Hindlimb muscle (tissue), 1 donor: Measurements from ENCODE around the gene PLCH1. TPM values are rescaled to one million over a fixed set of nuclear protein-coding genes. Genes with fewer than 3 reads are reported as not detected.

Source experiments
- DNase-seq: peaks from one replicate; pipeline ENCODE4 v3.0.0-alpha.2; 2013
- polyA plus RNA-seq: library from polyadenylated mRNA; unstranded; fragments of 120-200 nt; gene quantifications from one replicate; pipeline ENCODE4 v1.2.1, GENCODE V29; 2013; ENCODE audit not compliant: insufficient read length

The PLCH1 gene
- polyA plus RNA-seq, 1 donor: 0.41 TPM

- DNase-seq: no peak
These were observed 410.5 kb downstream of the PLCH1 start for GRCh38 chr3:155334215-155334913.

DNA sequence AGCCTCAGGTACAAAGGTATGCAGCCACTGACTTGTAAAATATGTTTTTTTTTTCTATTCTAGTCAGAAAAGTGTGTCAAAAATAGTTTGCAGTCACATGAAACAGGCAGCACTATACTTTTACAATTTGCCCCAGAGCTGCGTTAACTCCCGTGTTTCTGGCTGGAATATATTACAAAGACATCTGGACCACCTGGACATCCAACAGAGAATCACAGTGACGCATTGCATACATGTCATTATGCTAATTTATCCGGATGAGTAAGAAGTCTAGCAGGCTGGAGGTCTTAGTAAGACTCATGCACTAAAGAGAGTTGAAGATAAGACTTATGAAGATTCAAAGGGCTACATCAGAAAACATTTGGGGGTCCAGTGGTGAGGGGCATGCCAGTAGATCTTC, 412.2 kb downstream of the PLCH1 start:
- no peak for DNase-seq

- no peak for DNase-seq
These were observed 413.8 kb downstream of the PLCH1 start for GRCh38 chr3:155331078-155331477.

DNA sequence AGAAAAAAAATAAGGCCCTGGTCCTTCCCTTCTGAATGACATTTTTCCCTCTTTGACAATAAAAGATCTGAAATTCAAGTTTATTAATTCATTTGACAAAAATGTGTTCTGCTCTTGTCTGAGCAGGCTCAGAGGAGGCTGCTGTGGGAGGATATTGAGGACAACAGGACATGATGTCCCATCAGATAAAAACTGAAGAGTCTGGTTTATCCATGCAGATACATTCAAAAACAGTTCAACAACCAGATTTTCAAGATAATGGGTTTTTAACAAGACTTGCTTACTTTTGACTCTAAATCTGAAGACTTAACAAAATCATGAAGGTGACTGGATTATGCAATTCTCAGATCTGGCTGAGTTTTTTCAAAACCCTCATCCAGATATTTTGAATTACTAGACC, 414.5 kb downstream of the PLCH1 start:
- no peak for DNase-seq

DNA sequence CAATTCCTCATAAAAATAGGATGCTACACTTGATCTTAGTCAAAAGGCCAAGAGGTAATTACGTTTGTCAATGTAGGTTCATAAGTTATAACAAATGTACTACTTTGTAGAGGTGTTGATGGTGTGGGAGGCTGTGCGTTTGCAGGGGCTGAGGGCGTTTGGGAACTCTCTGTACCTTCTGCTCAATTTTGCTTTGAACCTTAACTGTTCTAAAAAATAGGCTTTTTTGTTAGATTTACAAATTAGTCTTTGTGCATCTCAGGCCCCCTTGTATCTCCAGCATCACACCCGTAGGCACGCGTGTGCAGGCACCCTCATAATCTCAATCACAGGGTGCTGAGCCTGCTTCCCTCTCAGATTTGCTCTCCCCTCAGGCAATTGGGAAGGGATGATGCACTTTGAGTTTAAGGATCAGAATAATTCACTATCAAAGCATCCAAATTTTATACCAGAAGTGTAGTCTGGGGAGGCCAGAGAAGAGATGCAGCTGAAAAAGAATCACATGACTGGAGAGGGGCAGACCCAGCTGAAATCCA, 415.3 kb downstream of the PLCH1 start:
- DNase-seq: no peak

DNA sequence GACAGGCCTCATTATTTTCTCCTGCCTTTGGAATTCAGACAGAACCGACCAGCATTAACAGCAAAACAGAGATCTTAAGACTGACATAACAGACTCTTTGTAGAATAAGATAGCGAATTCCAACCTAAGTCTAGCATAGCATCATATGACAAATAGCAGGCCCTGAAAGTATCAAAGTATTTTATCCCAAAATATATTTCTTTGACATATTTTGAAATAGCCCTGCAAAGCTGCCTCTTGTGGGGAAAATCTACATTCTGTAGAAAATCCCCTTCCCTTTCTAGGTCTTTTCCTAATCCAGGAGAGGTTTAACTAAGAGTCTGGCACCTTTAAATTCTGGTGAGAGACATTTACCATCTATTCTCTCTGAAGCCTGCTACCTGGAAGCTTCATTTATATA, 417.0 kb downstream of the PLCH1 start:
- DNase-seq: no peak

DNA sequence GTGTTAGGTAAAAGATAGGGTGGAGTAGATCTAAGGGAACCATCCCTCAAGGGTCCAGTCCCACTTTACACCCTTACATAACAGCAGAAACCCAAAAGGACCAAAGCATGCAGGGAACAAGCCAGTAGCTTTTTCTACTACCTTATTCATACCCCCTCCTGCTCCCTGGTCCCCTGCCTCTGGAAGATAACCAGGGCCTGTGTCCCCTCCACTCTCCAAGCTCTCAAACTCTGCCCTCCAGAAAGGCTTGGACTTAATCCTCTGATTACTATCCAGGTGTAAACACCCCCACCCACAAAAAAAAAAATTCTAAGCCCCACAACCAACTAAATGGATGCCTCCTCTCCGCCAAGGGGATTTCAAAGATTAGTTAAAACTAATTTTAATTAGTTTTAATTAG, 417.4 kb downstream of the PLCH1 start:
- DNase-seq: no peak

- no peak for DNase-seq
These were observed 418.0 kb downstream of the PLCH1 start for GRCh38 chr3:155326901-155327300.

- DNase-seq: no peak
These were observed 418.6 kb downstream of the PLCH1 start for GRCh38 chr3:155326244-155326643.

Other genes starting within 250 kb of the PLCH1 start
- gene C3orf33, start 61.2 kb upstream of the PLCH1 start, polyA plus RNA-seq: 3.8 TPM
- 13.6 TPM for gene SLC33A1, start 109.4 kb upstream of the PLCH1 start, polyA plus RNA-seq
- gene GMPS, start 125.6 kb upstream of the PLCH1 start, polyA plus RNA-seq: 38.0 TPM